ENCODE data around the gene C21orf58.
"Not testable (repeated sequence)": the region's sequence is repeated elsewhere in the genome, so short reads cannot be mapped to it uniquely, and the experiment has no call there.

Gene C21orf58

DNA sequence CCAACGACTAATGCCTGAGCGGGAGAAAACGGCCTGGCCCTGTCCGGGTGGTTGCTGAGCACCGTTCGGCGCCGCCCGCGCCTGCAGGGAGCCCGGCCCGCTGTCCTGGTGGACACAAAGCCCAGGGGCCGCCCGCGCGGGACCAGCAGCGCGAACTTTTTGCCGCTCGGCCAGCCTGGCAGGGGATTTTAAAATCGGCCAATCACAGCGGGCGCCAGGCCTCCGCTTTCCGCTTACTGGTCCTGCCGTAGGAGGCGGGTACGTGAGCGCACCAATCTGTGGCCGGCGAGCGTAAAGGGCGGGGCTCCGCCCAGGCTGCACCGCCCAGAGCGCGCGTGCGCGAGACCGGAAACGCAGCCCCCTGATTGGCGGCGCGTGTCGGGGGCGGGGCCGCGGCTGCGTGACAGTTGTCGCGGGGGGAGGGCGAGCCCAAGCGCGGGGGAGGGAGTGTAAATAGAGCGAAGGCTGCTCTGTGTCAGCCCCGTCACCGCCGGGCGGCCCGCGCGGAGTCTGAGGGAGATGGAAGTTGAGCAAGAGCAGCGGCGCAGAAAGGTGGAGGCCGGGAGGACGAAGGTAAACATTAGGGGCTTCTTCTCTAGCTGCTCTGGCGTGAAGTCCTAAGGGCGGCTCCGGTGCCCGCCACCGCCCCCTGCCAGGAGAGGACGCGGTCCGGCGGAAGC, at the start of gene C21orf58, which contains the start of gene PCNT:
C21orf58 (minus strand) TSS at position 161 of the 680 bp plus-strand sequence. CDS start 1,132 bp downstream, outside the sequence.
PCNT (plus strand) TSS at position 447 of the 680 bp plus-strand sequence; CDS start at position 520, 73 bp downstream.
- peaks cover 82% of the 10 kb centered on the region for H3K36me3 Mint-ChIP-seq
- H3K9me3 Mint-ChIP-seq: no peaks in the 10 kb centered on the region
- H3K4me1 Mint-ChIP-seq: peaks cover 22% of the 10 kb centered on the region
- peak within 1 kb of the TSS; percentile 98 for H3K27ac Mint-ChIP-seq
- DNase-seq (ENCODE audit: low spot score in 2 of 2) (peak; percentile 98), ATAC-seq (peak; percentile 91)
- H3K4me3 Mint-ChIP-seq: peak within 1 kb of the TSS; percentile 89

- H3K9me3 Mint-ChIP-seq; H3K27ac Mint-ChIP-seq; H3K4me3 Mint-ChIP-seq; ATAC-seq; DNase-seq (ENCODE audit: low spot score in 2 of 2): not testable (repeated sequence)
- Mint-ChIP-seq H3K4me1 (peaks cover 26% of the 10 kb centered on the region), H3K36me3 (peaks cover 50% of the 10 kb centered on the region)
Observed at GRCh38 chr21:46372947-46373346, 49.3 kb upstream of the C21orf58 start.

DNA sequence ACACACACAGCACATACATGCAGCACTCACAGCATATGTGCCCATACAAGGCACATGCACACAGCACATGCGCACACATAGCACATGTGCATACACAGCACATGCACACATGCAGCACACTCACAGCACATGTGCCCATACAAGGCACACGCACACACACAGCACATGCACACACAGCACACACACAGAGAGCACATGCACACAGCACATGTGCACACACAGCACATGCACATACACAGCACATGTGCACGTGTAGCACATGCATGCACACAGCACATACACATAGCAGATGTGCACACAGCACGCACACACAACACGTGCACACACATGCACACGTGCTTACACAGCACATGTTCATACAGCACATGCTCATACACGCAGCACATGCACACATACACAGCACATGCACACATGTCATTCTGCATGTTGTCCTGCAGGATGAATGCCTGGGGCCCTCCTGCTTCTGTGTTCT, 48.4 kb upstream of the C21orf58 start:
- Mint-ChIP-seq H3K4me1 (peaks cover 26% of the 10 kb centered on the region), H3K9me3 (no peaks in the 10 kb centered on the region), H3K27ac (no peak overlapping the region), H3K36me3 (peaks cover 57% of the 10 kb centered on the region), H3K4me3 (no peak overlapping the region)
- ATAC-seq (no peak), DNase-seq (ENCODE audit: low spot score in 2 of 2) (no peak)

GRCh38 chr21:46371204-46372013, 47.7 kb upstream of the C21orf58 start:
- DNase-seq (ENCODE audit: low spot score in 2 of 2) (no peak), ATAC-seq (no peak)
- H3K9me3 Mint-ChIP-seq: no peaks in the 10 kb centered on the region
- H3K4me1 Mint-ChIP-seq: peaks cover 26% of the 10 kb centered on the region
- H3K36me3 Mint-ChIP-seq: peaks cover 64% of the 10 kb centered on the region
- H3K27ac Mint-ChIP-seq: no peak overlapping the region
- no peak overlapping the region for H3K4me3 Mint-ChIP-seq

GRCh38 chr21:46369520-46370235, 46.0 kb upstream of the C21orf58 start:
- Mint-ChIP-seq H3K36me3 (peaks cover 67% of the 10 kb centered on the region), H3K4me1 (peaks cover 26% of the 10 kb centered on the region), H3K27ac (peak overlapping the region; percentile 73), H3K4me3 (peak overlapping the region; percentile 56), H3K9me3 (no peaks in the 10 kb centered on the region)
- no peak for ATAC-seq
- no peak for DNase-seq (ENCODE audit: low spot score in 2 of 2)

GRCh38 chr21:46368533-46369285, 45.0 kb upstream of the C21orf58 start:
- DNase-seq (ENCODE audit: low spot score in 2 of 2): peak; percentile 23 to 70
- Mint-ChIP-seq H3K36me3 (peaks cover 67% of the 10 kb centered on the region), H3K4me1 (peaks cover 26% of the 10 kb centered on the region), H3K9me3 (no peaks in the 10 kb centered on the region), H3K4me3 (peak overlapping the region; percentile 56), H3K27ac (peak overlapping the region; percentile 73)
- ATAC-seq: peak; percentile 98

- H3K4me1 Mint-ChIP-seq: peaks cover 29% of the 10 kb centered on the region
- no peaks in the 10 kb centered on the region for H3K9me3 Mint-ChIP-seq
- no peak overlapping the region for H3K27ac Mint-ChIP-seq
- peaks cover 76% of the 10 kb centered on the region for H3K36me3 Mint-ChIP-seq
- ATAC-seq (no peak), DNase-seq (ENCODE audit: low spot score in 2 of 2) (no peak)
- no peak overlapping the region for H3K4me3 Mint-ChIP-seq
Observed at GRCh38 chr21:46366966-46367365, 43.3 kb upstream of the C21orf58 start.

DNA sequence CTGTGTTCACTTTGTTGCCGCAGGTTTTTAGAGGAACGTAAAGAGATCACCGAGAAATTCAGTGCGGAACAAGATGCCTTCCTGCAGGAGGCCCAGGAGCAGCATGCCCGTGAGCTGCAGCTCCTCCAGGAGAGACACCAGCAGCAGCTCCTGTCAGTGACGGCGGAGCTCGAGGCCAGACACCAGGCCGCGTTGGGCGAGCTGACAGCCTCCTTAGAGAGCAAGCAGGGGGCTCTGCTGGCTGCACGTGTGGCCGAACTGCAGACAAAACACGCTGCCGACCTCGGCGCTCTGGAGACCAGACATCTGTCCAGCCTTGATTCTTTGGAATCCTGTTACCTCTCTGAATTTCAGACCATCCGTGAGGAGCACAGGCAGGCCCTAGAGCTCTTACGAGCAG, 42.9 kb upstream of the C21orf58 start:
- Mint-ChIP-seq H3K27ac (no peak overlapping the region), H3K9me3 (no peaks in the 10 kb centered on the region), H3K4me1 (peaks cover 29% of the 10 kb centered on the region), H3K4me3 (no peak overlapping the region), H3K36me3 (peaks cover 79% of the 10 kb centered on the region)
- ATAC-seq (no peak), DNase-seq (ENCODE audit: low spot score in 2 of 2) (no peak)

- DNase-seq (ENCODE audit: low spot score in 2 of 2) (no peak), ATAC-seq (no peak)
- Mint-ChIP-seq H3K4me3 (no peak overlapping the region), H3K27ac (no peak overlapping the region), H3K9me3 (no peaks in the 10 kb centered on the region), H3K36me3 (peaks cover 79% of the 10 kb centered on the region), H3K4me1 (peaks cover 28% of the 10 kb centered on the region)
Observed at GRCh38 chr21:46366091-46366490, 42.4 kb upstream of the C21orf58 start.

DNA sequence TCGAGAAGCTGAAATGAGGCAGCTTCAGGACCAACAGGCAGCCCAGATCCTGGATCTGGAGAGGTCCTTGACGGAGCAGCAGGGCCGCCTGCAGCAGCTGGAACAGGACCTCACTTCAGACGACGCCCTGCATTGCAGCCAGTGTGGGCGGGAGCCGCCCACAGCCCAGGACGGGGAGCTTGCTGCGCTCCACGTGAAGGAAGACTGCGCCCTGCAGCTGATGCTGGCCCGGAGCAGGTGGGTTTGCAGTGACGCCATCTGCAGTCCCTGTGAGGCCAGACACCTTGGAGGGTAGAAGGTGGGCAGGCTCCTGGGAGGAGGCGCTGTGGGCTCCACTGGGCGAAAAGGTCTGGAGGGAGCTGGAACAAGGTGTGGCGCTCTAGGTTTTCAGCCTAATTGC, 40.0 kb upstream of the C21orf58 start:
- Mint-ChIP-seq H3K4me1 (peaks cover 17% of the 10 kb centered on the region), H3K9me3 (no peaks in the 10 kb centered on the region), H3K27ac (no peak overlapping the region), H3K4me3 (no peak overlapping the region), H3K36me3 (peaks cover 86% of the 10 kb centered on the region)
- ATAC-seq: no peak
- DNase-seq (ENCODE audit: low spot score in 2 of 2): no peak

DNA sequence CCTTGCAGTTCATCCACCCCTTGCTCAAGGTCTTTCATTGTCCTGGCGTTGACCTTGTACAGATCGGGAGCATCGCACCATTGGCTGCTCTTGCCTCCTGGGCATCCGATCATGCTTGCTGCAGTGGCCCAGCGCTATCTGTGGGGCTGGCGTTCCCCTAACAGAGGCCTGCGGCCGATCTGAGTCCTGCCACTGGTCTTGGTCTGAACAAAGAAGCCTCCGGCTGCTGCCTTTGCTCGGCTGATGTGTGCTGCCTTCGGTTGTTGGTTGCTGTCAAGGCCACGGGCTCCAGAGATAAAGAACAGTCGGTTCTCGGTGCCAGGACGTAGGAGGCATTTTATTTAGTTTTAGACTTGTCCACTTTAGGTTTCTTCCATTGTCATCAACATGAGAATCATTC, 39.3 kb upstream of the C21orf58 start:
- peaks cover 87% of the 10 kb centered on the region for H3K36me3 Mint-ChIP-seq

GRCh38 chr21:46361935-46362334, 38.3 kb upstream of the C21orf58 start:
- no peaks in the 10 kb centered on the region for H3K9me3 Mint-ChIP-seq
- peaks cover 88% of the 10 kb centered on the region for H3K36me3 Mint-ChIP-seq
- DNase-seq (ENCODE audit: low spot score in 2 of 2) (no peak), ATAC-seq (no peak)
- peaks cover 10% of the 10 kb centered on the region for H3K4me1 Mint-ChIP-seq
- H3K4me3 Mint-ChIP-seq: no peak overlapping the region
- no peak overlapping the region for H3K27ac Mint-ChIP-seq

More for the DNA sequence above, 39.3 kb upstream of the C21orf58 start:
- peaks cover 10% of the 10 kb centered on the region for H3K4me1 Mint-ChIP-seq
- H3K27ac Mint-ChIP-seq: no peak overlapping the region
- no peak overlapping the region for H3K4me3 Mint-ChIP-seq
- DNase-seq (ENCODE audit: low spot score in 2 of 2) (no peak), ATAC-seq (no peak)
- H3K9me3 Mint-ChIP-seq: no peaks in the 10 kb centered on the region

- H3K4me1 Mint-ChIP-seq: peaks cover 10% of the 10 kb centered on the region
- ATAC-seq (no peak), DNase-seq (ENCODE audit: low spot score in 2 of 2) (no peak)
- H3K27ac Mint-ChIP-seq: no peak overlapping the region
- H3K36me3 Mint-ChIP-seq: peaks cover 88% of the 10 kb centered on the region
- no peak overlapping the region for H3K4me3 Mint-ChIP-seq
- no peaks in the 10 kb centered on the region for H3K9me3 Mint-ChIP-seq
Observed at GRCh38 chr21:46361176-46361575, 37.5 kb upstream of the C21orf58 start.

DNA sequence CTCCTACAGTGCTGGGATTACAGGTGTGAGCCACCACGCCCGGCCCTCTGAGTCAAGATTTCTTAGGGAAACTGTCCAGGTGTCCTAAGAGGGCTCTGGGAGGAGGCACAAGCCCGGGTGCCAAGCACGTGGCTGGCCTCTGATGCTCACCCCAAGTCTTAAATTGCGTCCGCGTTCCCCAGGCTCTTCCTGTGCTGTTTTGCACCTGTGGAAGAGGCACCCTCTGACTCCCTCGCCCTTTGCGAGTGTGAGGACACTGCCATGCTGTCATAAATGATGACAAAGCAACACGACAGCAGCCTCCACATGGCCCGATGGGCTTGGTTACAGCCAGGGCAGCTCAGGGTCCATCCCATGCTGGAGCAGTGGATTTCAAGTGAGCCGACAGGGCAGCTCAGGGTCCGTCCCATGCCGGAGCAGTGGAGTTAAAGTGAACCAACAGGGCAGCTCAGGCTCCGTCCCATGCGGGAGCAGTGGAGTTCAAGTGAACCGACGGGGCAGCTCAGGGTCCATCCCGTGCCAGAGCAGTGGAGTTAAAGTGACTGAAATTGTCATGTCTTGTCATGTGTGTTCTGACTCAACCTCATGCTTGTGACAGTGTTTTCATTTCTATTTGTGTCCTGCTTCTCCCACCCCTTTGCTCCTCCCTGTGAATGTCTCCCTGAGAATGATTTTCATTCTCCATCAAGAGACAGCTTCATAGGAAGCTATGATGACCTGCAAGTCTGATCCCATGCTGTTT, 34.2 kb upstream of the C21orf58 start:
- Mint-ChIP-seq H3K4me1 (peaks cover 16% of the 10 kb centered on the region), H3K27ac (no peak overlapping the region), H3K9me3 (no peaks in the 10 kb centered on the region), H3K4me3 (no peak overlapping the region), H3K36me3 (peaks cover 84% of the 10 kb centered on the region)
- ATAC-seq (no peak), DNase-seq (ENCODE audit: low spot score in 2 of 2) (no peak)

Measured in stimulated activated effector memory CD8-positive, alpha-beta T cell treated with anti-CD3 and anti-CD28 coated beads, Interleukin-12 subunit alpha, Interleukin-12 subunit beta, amount 100 ng/mL, for 72 hours (primary cell).